Keratinocyte (primary cell): ENCODE results near the gene ABCG4.

Source experiments
- CTCF ChIP-seq, 3 experiments: IDR thresholded peaks in 1 of 3; conservative IDR thresholded peaks in 1 of 3; optimal IDR thresholded peaks in 1 of 3; 2 replicates in 2 of 3; 3 replicates in 1 of 3; pipeline versions ENCODE3 to v1.5.1; 2011; ENCODE audit warnings: low read length in 3 of 3, mild to moderate bottlenecking in 3 of 3, moderate library complexity in 2 of 3, control low read depth in 1 of 3, inconsistent platforms in 1 of 3; ENCODE audit not compliant: insufficient read depth in 2 of 3; ENCODE audit errors: extremely low read depth in 1 of 3
- EZH2 ChIP-seq: IDR thresholded peaks from one replicate; pipeline ENCODE4 v1.6.1; 2012; ENCODE audit warnings: inconsistent platforms, mild to moderate bottlenecking, low read length, moderate library complexity

DNA sequence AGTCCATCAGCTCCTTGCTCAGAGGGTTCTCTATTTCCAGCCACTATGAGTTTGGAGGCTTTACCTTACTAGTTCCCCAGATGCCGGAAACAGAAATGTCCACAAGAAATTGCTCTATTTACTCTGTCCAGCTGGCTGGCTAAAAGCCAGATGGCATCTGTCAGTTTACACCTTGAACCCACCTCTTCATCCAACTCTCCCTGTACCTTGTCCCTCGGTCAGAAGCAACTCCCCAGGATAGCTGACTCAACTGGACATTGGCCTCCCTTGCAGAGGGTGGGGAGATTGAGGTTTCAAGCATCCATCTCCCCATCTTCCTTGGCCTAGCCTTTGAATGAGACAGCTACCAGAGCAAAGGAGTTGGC, 40.0 kb upstream of the ABCG4 start:
- TF ChIP-seq CTCF (optimal IDR thresholded peaks at IDR 0.05 in 1 of 3, IDR thresholded peaks at IDR 0.05 in 1 of 3, conservative IDR thresholded peaks at IDR 0.05 in 1 of 3; ENCODE audit: extremely low read depth in 1 of 3, insufficient read depth in 2 of 3, low read length in 3 of 3), result no peak
- no peak for TF ChIP-seq EZH2
